Measurements from ENCODE around the gene MTMR3. TPM values are rescaled to one million over a fixed set of nuclear protein-coding genes. Genes with fewer than 3 reads are reported as not detected.

The MTMR3 gene
- total and polyA plus RNA-seq, 4 donors: 6.0 to 38.8 (median 17.1) TPM

DNA sequence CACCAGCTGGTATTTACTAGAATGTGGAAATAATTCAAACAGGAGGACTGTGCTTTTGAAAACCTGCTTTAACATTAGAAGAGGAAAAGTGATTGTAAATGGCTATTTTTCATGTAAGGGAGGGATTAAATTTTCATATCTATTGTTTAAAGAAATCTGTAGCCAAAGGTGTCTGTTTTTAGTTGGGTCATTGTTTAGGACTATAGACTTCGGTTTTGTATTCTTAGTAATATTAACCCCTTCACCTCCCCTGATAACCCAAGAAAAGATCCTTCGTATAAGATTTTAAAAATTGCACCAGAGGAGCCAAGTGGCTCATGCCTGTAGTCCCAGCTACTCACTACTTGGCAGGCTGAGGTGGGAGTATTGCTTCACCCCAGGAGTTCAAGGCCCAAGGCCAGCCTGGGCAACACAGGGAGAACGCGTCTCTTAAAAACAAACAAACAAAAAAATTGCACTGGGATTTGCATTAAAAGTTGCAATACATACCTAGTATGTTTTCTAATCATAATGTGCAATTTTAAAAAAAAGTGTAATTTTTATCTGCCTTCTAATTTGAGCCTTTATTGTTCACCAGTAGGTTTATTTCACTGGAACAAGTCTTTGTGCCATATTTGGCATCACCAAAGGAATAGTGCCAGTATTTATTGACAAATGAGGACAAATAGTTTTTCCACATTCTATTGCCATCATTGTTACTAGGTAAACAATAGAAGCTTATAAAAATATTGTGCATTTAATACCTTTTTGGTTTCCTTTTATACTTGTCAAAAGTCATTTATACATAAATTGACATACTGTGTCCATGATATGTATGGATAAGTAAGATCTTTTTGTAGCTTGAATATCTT lies 34.3 kb downstream of the MTMR3 start:
- no peaks in the 10 kb centered on the region for H3K27me3 ChIP-seq (ENCODE audit: control insufficient read depth in 4 of 4, insufficient read depth in 4 of 4, low read length in 3 of 4)
- no peaks in the 10 kb centered on the region for H3K36me3 ChIP-seq (ENCODE audit: control insufficient read depth in 4 of 4, insufficient read depth in 3 of 4, low read depth in 1 of 4, low read length in 3 of 4)
- peak overlapping the region in 1 of 2 donors; percentile 28 for H3K27ac ChIP-seq (ENCODE audit: low read depth in 1 of 2, low read length in 2 of 2)
- no peak for DNase-seq (ENCODE audit: low spot score)
- H3K4me1 ChIP-seq (ENCODE audit: control insufficient read depth in 4 of 4, insufficient read depth in 4 of 4, low read length in 3 of 4): peaks cover 9 to 30% (median 28%) of the 10 kb centered on the region in 4 donors
- H3K4me3 ChIP-seq (ENCODE audit: low read depth in 1 of 3, low read length in 3 of 3): no peak overlapping the region
- H3K9ac ChIP-seq (ENCODE audit: low read depth in 1 of 2, low read length in 2 of 2): no peak overlapping the region
- H3K9me3 ChIP-seq (ENCODE audit: control insufficient read depth in 4 of 4, low read length in 3 of 4): no peaks in the 10 kb centered on the region
- TF ChIP-seq YY1 (IDR thresholded peaks at IDR 0.05): peak; percentile 33
- TF ChIP-seq HNF4G (IDR thresholded peaks at IDR 0.05): peak; percentile 39
- TF ChIP-seq, protein P1, sequence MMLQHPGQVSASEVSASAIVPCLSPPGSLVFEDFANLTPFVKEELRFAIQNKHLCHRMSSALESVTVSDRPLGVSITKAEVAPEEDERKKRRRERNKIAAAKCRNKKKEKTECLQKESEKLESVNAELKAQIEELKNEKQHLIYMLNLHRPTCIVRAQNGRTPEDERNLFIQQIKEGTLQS (IDR thresholded peaks at IDR 0.05): no peak
- peak; percentile 38 for TF ChIP-seq SP1 (IDR thresholded peaks at IDR 0.05)
- TF ChIP-seq HNF4A (conservative IDR thresholded peaks at IDR 0.05): peak; percentile 91 to 92
- TF ChIP-seq, protein P2, sequence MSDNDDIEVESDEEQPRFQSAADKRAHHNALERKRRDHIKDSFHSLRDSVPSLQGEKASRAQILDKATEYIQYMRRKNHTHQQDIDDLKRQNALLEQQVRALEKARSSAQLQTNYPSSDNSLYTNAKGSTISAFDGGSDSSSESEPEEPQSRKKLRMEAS (IDR thresholded peaks at IDR 0.05): peak; percentile 25
- TF ChIP-seq NR2F2 (IDR thresholded peaks at IDR 0.05): peak; percentile 64
- peak in 1 of 2 donors; percentile 41 for TF ChIP-seq RAD21 (IDR thresholded peaks at IDR 0.05)
- peak; percentile 47 for TF ChIP-seq FOXA2 (IDR thresholded peaks at IDR 0.05)
- TF ChIP-seq, protein P3, sequence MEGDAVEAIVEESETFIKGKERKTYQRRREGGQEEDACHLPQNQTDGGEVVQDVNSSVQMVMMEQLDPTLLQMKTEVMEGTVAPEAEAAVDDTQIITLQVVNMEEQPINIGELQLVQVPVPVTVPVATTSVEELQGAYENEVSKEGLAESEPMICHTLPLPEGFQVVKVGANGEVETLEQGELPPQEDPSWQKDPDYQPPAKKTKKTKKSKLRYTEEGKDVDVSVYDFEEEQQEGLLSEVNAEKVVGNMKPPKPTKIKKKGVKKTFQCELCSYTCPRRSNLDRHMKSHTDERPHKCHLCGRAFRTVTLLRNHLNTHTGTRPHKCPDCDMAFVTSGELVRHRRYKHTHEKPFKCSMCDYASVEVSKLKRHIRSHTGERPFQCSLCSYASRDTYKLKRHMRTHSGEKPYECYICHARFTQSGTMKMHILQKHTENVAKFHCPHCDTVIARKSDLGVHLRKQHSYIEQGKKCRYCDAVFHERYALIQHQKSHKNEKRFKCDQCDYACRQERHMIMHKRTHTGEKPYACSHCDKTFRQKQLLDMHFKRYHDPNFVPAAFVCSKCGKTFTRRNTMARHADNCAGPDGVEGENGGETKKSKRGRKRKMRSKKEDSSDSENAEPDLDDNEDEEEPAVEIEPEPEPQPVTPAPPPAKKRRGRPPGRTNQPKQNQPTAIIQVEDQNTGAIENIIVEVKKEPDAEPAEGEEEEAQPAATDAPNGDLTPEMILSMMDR (IDR thresholded peaks at IDR 0.05; ENCODE audit: low read depth, low read length, missing input control): no peak
- TF ChIP-seq RXRA (IDR thresholded peaks at IDR 0.05): peak; percentile 75 to 80
- no peak for TF ChIP-seq FOXA1 (IDR thresholded peaks at IDR 0.05)
- TF ChIP-seq JUND (IDR thresholded peaks at IDR 0.05): peak; percentile 65 to 86
- TF ChIP-seq, protein P4, sequence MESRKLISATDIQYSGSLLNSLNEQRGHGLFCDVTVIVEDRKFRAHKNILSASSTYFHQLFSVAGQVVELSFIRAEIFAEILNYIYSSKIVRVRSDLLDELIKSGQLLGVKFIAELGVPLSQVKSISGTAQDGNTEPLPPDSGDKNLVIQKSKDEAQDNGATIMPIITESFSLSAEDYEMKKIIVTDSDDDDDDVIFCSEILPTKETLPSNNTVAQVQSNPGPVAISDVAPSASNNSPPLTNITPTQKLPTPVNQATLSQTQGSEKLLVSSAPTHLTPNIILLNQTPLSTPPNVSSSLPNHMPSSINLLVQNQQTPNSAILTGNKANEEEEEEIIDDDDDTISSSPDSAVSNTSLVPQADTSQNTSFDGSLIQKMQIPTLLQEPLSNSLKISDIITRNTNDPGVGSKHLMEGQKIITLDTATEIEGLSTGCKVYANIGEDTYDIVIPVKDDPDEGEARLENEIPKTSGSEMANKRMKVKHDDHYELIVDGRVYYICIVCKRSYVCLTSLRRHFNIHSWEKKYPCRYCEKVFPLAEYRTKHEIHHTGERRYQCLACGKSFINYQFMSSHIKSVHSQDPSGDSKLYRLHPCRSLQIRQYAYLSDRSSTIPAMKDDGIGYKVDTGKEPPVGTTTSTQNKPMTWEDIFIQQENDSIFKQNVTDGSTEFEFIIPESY (IDR thresholded peaks at IDR 0.05): no peak
- WGBS: 21% methylated on average over 4 of the region's 4 CpGs

DNA sequence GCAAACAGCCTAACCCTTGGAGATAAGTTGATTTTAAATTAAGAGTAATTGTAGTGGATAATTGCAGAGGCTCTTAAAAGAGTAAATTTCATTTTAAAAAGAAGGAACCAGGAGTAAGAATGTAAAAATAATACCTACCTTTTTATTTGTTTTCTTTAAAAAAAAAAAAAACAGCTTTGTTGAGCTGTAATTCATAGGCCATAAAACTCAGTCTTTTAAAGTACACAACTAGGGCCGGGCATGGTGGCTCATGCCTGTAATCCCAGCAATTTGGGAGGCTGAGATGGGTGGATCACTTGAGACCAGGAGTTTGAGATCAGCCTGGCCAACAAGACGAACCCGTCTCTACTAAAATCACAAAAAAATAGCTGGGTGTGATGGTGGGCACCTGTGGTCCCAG lies 42.4 kb downstream of the MTMR3 start:
- H3K9ac ChIP-seq (ENCODE audit: low read depth in 1 of 2, low read length in 2 of 2): no peak overlapping the region
- no peak for DNase-seq (ENCODE audit: low spot score)
- H3K4me3 ChIP-seq (ENCODE audit: low read depth in 1 of 3, low read length in 3 of 3): no peak overlapping the region
- H3K36me3 ChIP-seq (ENCODE audit: control insufficient read depth in 4 of 4, insufficient read depth in 3 of 4, low read depth in 1 of 4, low read length in 3 of 4): no peaks in the 10 kb centered on the region
- H3K27ac ChIP-seq (ENCODE audit: low read depth in 1 of 2, low read length in 2 of 2): no peak overlapping the region
- no peak for TF ChIP-seq NR2F2 (IDR thresholded peaks at IDR 0.05)
- TF ChIP-seq JUND (IDR thresholded peaks at IDR 0.05): no peak
- no peak for TF ChIP-seq SP1 (IDR thresholded peaks at IDR 0.05)
- no peak for TF ChIP-seq FOXA1 (IDR thresholded peaks at IDR 0.05)
- TF ChIP-seq EGR1 (IDR thresholded peaks at IDR 0.05; ENCODE audit: low read depth in 2 of 2): no peak
- TF ChIP-seq, protein P2 (IDR thresholded peaks at IDR 0.05): no peak
- TF ChIP-seq, protein P4 (IDR thresholded peaks at IDR 0.05): no peak
- TF ChIP-seq RXRA (IDR thresholded peaks at IDR 0.05): no peak
- no peak for TF ChIP-seq YY1 (IDR thresholded peaks at IDR 0.05)
- TF ChIP-seq, protein P5, sequence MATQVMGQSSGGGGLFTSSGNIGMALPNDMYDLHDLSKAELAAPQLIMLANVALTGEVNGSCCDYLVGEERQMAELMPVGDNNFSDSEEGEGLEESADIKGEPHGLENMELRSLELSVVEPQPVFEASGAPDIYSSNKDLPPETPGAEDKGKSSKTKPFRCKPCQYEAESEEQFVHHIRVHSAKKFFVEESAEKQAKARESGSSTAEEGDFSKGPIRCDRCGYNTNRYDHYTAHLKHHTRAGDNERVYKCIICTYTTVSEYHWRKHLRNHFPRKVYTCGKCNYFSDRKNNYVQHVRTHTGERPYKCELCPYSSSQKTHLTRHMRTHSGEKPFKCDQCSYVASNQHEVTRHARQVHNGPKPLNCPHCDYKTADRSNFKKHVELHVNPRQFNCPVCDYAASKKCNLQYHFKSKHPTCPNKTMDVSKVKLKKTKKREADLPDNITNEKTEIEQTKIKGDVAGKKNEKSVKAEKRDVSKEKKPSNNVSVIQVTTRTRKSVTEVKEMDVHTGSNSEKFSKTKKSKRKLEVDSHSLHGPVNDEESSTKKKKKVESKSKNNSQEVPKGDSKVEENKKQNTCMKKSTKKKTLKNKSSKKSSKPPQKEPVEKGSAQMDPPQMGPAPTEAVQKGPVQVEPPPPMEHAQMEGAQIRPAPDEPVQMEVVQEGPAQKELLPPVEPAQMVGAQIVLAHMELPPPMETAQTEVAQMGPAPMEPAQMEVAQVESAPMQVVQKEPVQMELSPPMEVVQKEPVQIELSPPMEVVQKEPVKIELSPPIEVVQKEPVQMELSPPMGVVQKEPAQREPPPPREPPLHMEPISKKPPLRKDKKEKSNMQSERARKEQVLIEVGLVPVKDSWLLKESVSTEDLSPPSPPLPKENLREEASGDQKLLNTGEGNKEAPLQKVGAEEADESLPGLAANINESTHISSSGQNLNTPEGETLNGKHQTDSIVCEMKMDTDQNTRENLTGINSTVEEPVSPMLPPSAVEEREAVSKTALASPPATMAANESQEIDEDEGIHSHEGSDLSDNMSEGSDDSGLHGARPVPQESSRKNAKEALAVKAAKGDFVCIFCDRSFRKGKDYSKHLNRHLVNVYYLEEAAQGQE (IDR thresholded peaks at IDR 0.05): no peak
- no peak for TF ChIP-seq HNF4G (IDR thresholded peaks at IDR 0.05)
- TF ChIP-seq TAF1 (conservative IDR thresholded peaks at IDR 0.05): no peak
- TF ChIP-seq, protein P1 (IDR thresholded peaks at IDR 0.05): no peak
- no peak for TF ChIP-seq GABPA (IDR thresholded peaks at IDR 0.05 in 1 of 2, conservative IDR thresholded peaks at IDR 0.05 in 1 of 2)
- no peak for TF ChIP-seq RAD21 (IDR thresholded peaks at IDR 0.05)
- no peaks in the 10 kb centered on the region for H3K27me3 ChIP-seq (ENCODE audit: control insufficient read depth in 4 of 4, insufficient read depth in 4 of 4, low read length in 3 of 4)
- H3K9me3 ChIP-seq (ENCODE audit: control insufficient read depth in 4 of 4, low read length in 3 of 4): no peaks in the 10 kb centered on the region
- H3K4me1 ChIP-seq (ENCODE audit: control insufficient read depth in 4 of 4, insufficient read depth in 4 of 4, low read length in 3 of 4): peaks cover 0 to 1% (median 0%) of the 10 kb centered on the region in 4 donors
- 95% methylated on average over 3 of the region's 3 CpGs for WGBS
